Colonic mucosa (tissue), 4 donors: ENCODE results near the gene IGF2R. TPM values are rescaled to one million over a fixed set of nuclear protein-coding genes. Genes with fewer than 3 reads are reported as not detected.

Experiments used
- DNase-seq: peaks from one replicate; pipeline ENCODE4 v3.0.0-alpha.2; 2020
- H3K27ac ChIP-seq: fragments of 200-600 bp; one replicate; pipeline ENCODE4 v1.8.0; 2021
- H3K27me3 ChIP-seq: fragments of 200-600 bp; one replicate; pipeline ENCODE4 v1.8.0; 2021
- H3K36me3 ChIP-seq: fragments of 200-600 bp; one replicate; pipeline ENCODE4 v1.8.0; 2021
- H3K4me1 ChIP-seq: fragments of 200-600 bp; one replicate; pipeline ENCODE4 v1.8.0; 2021; ENCODE audit warnings: mild to moderate bottlenecking
- H3K4me3 ChIP-seq: fragments of 200-600 bp; one replicate; pipeline ENCODE4 v1.8.0; 2021
- H3K9ac ChIP-seq, 2 donors: one replicate each; pipeline ENCODE4 v1.7.0; 2013; ENCODE audit warnings: control low read depth in 2 of 2, low read depth in 2 of 2, low read length in 2 of 2
- H3K9me3 ChIP-seq: fragments of 200-600 bp; one replicate; pipeline ENCODE4 v1.8.0; 2021
- intact Hi-C: fragments of 100-400 bp; cut with DNase I; formaldehyde crosslinking; loops from one replicate; pipeline ENCODE4 v1.14.1; 2022
- total RNA-seq, 2 donors: library from RNA; stranded (reverse); fragmentation: NEBNext Ultra II Directional in 1 of 2; extraction: Animal tissue kit (Norgen Biotek cat#: 25700) in 1 of 2; gene quantifications; one replicate each; pipeline ENCODE4 v1.2.1, GENCODE V29; 2021
- TF ChIP-seq, protein P1 (sequence below): fragments of 200-600 bp; IDR thresholded peaks from one replicate; pipeline ENCODE4 v1.8.0; 2022; ENCODE audit warnings: antibody characterized with exemption, mild to moderate bottlenecking
- donor health status: healthy.
- donor health status: DM: no; HTN: no; CAD: no.
- donor health status: DM: no; HTN: no; CAD: no.

Gene IGF2R
- total RNA-seq, 2 donors from 2014 or later, result 73.8 to 84.4 TPM

DNA sequence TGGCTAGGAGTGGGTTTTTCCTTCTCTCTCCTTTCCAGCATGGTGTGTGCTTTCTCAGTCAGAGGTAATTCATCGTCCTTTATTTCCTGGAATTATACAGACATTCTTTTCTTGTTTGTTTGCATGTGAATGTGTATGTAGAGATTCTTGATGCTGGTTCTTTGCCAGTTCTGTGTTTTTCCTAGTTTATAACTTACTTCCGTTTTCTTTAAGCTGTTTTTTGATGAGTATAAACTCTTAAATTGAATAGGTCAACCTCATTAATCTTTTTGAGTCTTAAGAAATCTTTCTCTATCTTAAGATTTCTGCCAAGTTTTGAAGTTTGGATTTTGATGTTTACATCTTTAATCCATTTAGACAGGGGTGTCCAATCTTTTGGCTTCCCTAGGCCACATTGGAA is 38.7 kb downstream of the IGF2R start:
- no peak overlapping the region for H3K9ac ChIP-seq
- no peaks in the 10 kb centered on the region for H3K27me3 ChIP-seq
- H3K4me3 ChIP-seq, result no peak overlapping the region
- H3K4me1 ChIP-seq, result no peaks in the 10 kb centered on the region
- TF ChIP-seq, protein P1, sequence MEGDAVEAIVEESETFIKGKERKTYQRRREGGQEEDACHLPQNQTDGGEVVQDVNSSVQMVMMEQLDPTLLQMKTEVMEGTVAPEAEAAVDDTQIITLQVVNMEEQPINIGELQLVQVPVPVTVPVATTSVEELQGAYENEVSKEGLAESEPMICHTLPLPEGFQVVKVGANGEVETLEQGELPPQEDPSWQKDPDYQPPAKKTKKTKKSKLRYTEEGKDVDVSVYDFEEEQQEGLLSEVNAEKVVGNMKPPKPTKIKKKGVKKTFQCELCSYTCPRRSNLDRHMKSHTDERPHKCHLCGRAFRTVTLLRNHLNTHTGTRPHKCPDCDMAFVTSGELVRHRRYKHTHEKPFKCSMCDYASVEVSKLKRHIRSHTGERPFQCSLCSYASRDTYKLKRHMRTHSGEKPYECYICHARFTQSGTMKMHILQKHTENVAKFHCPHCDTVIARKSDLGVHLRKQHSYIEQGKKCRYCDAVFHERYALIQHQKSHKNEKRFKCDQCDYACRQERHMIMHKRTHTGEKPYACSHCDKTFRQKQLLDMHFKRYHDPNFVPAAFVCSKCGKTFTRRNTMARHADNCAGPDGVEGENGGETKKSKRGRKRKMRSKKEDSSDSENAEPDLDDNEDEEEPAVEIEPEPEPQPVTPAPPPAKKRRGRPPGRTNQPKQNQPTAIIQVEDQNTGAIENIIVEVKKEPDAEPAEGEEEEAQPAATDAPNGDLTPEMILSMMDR, result no peak
- DNase-seq, result no peak
- intact Hi-C loops, result no loop called here
- no peaks in the 10 kb centered on the region for H3K36me3 ChIP-seq
- no peaks in the 10 kb centered on the region for H3K9me3 ChIP-seq
- no peak overlapping the region for H3K27ac ChIP-seq

DNA sequence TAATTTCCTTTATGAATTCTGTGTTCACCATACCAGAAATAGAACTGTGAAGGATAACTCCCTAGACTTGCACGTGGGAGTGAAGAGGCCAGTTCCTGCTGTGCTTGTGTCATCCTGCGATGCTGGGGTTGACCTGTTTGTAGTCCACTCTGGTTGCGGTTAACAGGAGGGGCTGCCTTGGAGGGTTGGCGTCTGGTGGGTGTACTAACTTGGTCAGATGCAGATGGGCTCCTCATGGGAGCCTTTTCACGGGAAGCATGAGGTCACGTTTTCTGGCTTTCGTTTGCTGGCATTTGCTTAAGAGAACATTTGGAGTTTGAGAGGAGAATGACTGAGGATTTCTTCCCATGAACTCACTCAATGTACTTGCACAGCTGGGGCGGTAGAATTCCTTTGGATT is 41.2 kb downstream of the IGF2R start:
- intact Hi-C loops, result no loop called here
- H3K4me3 ChIP-seq, result no peak overlapping the region
- DNase-seq, result no peak
- H3K4me1 ChIP-seq, result peaks cover 8% of the 10 kb centered on the region
- no peaks in the 10 kb centered on the region for H3K36me3 ChIP-seq
- no peaks in the 10 kb centered on the region for H3K27me3 ChIP-seq
- no peak overlapping the region for H3K27ac ChIP-seq
- no peak overlapping the region for H3K9ac ChIP-seq
- no peaks in the 10 kb centered on the region for H3K9me3 ChIP-seq
- TF ChIP-seq, protein P1, result no peak

DNA sequence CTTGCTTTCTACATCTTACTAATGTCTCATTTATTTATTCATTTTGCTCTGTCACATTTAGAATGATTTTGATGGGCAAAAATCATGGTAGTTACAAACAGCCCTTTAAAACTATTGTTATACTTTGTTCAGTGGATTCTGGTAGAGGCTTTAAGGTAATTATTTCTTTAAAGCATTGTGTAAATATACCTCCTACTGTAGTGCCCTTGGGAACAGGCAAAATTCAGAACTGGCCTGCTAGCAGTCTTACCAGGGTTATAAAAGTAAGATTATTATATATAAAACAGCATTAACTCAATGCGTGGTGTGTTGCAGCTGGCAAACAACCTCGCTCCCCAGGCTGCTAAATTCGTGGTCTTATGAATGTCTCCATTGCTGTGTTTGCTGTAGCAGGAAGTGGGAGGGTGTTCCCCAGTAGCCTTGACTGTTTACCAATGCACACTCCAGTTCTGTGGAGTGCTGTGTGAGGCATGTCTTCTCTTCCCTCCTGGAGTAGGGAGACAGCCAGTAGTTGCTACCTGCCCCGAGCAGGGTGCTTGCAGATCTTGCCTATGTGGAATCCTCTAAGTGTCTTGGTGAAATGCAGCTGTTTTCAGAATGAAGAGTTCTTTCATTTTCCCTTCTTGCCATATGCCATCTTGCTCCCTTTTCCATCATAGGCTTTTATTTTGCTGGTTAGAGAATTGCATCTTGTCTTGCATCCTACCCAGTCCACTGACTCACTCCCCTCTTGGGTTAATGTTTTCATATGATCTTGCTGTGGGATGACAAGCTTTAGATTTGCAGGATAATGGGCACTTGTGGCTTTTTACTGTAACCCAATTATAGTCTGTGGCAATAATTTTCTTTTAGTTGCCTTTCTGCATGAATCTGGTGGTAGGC is 45.3 kb downstream of the IGF2R start:
- Histone ChIP-seq H3K4me1 (peaks cover 8% of the 10 kb centered on the region), H3K27ac (peak overlapping the region; percentile 33), H3K9me3 (no peaks in the 10 kb centered on the region), H3K36me3 (no peaks in the 10 kb centered on the region), H3K9ac (peak overlapping the region in 1 of 2 donors; percentile 13), H3K4me3 (no peak overlapping the region), H3K27me3 (no peaks in the 10 kb centered on the region)
- peak; percentile 43 for DNase-seq
- intact Hi-C loops, result no loop called here
- TF ChIP-seq, protein P1, result no peak

DNA sequence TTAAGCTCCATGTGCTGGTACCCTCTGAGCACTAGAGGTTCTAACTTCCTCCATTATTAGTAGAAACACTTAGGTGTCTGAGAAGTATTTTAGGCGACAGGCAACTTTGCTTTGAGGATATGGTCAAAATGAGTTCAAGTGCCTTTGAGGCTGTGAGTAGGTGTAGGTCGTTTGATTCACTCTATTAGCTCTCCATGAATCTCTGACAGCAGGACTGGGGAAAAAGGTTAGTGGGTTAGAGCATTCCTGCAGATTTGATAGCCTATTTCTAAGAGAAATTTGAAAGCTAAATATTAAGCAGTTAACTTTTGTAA is 45.9 kb downstream of the IGF2R start:
- Histone ChIP-seq H3K27ac (no peak overlapping the region), H3K27me3 (no peaks in the 10 kb centered on the region), H3K4me1 (peaks cover 8% of the 10 kb centered on the region), H3K9ac (no peak overlapping the region), H3K36me3 (no peaks in the 10 kb centered on the region), H3K9me3 (no peaks in the 10 kb centered on the region), H3K4me3 (no peak overlapping the region)
- intact Hi-C loops, result no loop called here
- DNase-seq, result no peak
- TF ChIP-seq, protein P1, result no peak

DNA sequence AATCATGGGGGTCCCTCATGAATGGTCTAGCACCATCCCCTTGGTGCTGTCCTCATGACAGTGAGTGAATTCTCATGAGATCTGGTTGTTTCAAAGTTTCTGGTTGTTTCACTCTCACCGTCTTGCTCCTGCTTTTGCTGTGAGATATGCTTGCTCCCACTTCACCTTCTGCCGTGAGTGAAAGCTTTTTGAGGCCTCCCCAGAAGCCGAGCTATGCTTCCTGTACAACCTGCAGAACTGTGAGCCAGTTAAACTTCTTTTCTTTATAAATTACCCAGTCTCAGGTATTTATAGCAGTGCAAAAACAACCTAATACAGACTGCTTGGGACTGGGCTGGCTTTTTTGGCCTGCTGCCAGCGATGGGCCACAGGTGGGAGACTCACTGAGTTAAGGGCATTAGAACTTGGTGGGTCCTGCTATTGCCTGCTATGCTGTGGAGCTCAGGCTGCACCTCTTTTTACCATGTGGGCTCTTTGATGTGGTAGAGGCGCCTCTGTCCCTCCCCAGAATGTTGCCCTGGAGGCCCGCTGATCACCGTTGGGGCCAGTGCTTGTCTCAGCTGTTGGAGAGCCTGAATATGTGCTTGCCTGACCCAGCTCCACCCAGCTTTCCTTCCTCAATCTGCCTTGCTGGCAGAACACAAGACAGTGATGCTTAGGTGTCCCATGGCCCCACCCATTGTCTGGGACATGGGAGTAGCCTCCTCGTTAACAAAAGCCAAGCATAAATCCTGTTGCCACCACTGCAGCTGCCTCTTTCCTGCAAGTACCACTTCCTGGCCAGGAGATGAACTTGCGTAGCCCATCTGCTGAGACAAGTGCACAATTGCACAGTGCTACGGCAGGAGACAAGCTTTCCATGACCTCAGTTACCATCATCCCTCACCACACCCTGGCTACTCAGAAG is 47.1 kb downstream of the IGF2R start:
- H3K27me3 ChIP-seq, result no peaks in the 10 kb centered on the region
- no peak overlapping the region for H3K9ac ChIP-seq
- DNase-seq, result no peak
- H3K4me1 ChIP-seq, result peaks cover 8% of the 10 kb centered on the region
- no peak overlapping the region for H3K27ac ChIP-seq
- no peak overlapping the region for H3K4me3 ChIP-seq
- intact Hi-C loops, result no loop called here
- no peaks in the 10 kb centered on the region for H3K9me3 ChIP-seq
- TF ChIP-seq, protein P1, result no peak
- H3K36me3 ChIP-seq, result no peaks in the 10 kb centered on the region
